NCI-H2227 (cell line): Measurements from ENCODE around the gene INCA1.

ENCODE experiments used
- DNase-seq: peaks from one replicate; lab custom pipeline; 2025; ENCODE audit not compliant: unreplicated experiment; lab: John Stamatoyannopoulos, UW

The INCA1 gene

GRCh38 chr17:4949321-4950074, 47.8 kb downstream of the INCA1 start:
- peak; percentile 53 for DNase-seq

- peak; percentile 89 for DNase-seq
These were observed 48.4 kb downstream of the INCA1 start for GRCh38 chr17:4948931-4949320.

DNA sequence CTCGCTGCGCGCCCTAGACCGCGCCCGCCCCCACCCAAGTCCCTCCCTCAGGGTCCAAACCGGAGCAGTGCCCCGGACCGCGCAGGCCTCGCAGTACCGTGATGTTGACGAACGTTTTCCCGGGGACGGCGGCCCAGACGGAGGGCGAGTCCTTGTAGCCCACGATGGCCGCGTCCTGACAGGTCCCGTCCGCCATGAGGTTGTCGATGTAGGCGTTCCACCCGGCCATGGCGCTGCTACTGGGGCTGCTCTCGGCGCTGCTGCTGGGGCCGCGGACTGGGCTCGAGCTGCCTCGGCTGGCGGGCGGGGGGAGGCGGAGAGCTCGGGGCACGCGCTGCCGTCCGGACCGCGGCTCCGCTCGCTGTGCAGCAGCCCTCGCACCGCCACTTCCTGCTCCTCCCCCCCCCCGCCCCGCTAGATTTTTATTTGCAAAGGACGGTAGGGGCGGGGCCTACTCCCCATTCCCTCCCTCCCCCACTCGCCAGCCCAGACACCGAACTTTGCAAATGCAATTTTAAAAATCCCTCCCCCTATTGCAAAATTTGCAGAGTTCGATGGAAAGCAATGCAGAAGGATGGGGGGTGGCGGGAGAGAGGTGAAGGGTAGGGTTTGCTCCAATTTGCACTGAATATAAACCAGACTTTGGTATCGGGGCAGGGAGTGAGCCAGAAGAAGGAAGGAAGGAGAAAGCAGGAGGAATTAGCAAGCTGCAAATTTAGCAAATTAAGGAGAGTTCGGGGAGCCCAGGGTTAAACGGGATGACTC, 49.0 kb downstream of the INCA1 start, which contains the start of gene PFN1:
TSS of gene PFN1 (minus strand) at position 365 of the 765 bp plus-strand sequence. CDS start at position 229, 136 bp downstream.
- DNase-seq = peak; percentile 83

GRCh38 chr17:4947411-4948165, 49.7 kb downstream of the INCA1 start:
- peak; percentile 53 for DNase-seq

DNA sequence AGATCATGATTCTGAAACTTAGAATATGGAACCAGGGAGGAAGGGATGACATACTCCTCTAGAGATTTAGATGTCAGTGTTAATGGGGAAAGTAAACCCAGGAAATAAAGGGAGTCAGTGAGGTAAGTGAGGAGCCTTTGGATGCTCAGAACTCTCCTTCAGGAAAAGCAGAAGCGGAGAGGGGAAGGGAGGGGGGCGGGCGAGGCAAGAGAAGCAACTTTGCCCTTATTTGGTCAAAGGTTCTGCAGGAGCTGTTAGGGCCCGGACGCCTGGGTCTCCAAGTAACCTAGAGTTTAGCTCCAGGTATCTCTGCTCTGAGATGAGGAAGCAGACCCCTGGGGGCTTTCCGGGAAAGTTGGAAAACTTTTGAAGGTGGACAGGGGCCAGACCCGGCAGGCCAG, 50.3 kb downstream of the INCA1 start:
- no peak for DNase-seq

DNA sequence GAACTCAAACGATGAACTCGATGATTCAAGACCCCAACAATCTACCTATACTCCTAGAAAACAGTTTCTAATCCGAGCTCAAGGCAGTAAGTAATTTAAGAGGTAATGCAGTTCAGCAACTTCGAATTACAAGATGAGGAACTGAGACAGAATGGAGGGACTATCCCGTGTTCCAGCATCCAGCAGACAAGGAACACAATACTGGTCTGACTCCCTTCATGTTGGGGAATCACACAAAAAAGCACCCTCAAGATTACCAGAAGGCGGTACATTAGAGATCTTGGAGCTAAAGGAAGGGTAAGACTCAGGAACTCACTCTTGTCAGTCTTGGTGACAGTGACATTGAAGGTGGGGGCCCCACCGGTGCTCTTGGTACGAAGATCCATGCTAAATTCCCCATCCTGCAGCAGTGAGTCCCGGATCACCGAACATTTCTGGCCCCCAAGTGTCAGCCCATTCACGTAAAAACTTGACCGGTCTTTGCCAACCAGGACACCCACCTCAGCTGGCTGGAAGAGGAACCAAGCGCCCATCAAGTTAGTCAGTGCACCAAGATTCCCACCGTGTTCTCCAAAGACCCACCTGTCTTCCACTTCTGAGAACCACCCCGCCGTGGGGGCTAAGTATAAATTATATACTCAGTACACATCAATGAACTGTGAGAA, 50.9 kb downstream of the INCA1 start:
- DNase-seq = no peak

GRCh38 chr17:4945944-4946280, 51.4 kb downstream of the INCA1 start:
- DNase-seq = no peak

DNA sequence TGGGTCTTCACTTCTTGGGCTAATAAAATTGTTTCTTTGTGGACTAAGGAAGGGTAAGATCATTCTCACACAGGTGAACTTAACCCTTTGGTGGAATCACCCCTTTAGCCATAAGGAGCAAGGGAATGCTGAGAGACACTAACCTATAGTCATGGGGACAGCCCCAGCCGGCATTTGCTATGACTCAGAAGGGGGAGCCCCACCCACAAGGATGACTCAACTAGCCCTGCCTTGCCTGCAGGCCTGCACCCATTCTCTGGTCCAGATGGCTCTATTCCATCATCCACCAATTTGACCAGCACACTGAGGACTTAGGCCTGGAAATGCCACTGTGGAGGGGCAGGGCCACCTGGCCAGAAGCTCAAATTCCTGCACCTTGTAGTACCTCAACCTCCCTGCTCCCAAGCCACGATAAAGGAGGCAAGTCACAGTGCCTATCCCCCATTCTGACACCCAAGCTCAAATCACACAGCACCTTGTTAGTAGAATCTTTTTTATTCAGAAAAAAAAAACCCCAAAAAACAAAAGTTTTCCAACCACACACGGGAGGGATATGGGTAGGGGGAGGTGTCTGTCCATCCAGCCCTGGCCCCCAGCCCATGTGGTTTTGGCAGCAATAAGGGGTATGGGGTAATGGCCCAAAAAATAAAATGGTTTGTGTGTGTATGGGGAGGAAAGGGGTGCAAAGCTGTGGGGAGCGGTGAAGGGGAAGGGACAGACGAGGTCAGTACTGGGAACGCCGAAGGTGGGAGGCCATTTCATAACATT, 52.0 kb downstream of the INCA1 start:
- DNase-seq = no peak

DNA sequence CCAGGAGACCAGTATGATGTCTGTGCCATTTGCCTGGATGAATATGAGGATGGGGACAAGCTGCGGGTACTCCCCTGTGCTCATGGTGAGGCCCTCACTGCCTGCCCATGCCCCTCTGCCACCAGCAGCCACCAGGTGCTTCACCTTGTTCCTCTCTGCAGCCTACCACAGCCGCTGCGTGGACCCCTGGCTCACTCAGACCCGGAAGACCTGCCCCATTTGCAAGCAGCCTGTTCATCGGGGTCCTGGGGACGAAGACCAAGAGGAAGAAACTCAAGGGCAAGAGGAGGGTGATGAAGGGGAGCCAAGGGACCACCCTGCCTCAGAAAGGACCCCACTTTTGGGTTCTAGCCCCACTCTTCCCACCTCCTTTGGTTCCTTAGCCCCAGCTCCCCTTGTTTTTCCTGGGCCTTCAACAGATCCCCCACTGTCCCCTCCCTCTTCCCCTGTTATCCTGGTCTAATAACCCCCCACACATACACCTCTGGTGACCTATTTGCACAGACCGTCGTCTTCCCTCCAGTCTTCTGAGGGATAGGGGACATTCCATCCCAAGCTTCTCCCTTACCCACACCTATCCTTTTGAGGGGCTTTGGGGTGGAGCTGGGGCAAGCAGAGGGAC, 52.7 kb downstream of the INCA1 start:
- DNase-seq = no peak

DNA sequence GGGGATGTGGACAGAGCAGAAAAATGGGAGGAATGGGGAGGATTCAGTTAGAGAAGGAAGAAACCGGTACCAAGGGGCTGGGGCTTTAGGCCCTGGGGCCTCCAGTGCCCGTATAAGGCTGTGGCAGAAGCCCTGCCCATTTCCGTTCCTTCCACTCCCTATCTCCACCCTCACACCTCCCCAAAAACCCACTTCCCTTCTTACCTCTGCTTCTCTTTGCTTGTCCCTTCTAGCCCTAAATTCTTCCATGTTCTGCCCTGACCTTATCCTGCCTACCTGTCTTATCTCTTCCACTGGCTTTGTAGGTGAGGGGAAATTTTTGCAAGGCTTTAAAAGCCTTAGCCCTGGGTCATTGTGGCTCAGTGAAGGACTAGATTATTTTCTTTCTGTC, 53.2 kb downstream of the INCA1 start:
- no peak for DNase-seq

- DNase-seq = no peak
These were observed 54.4 kb downstream of the INCA1 start for GRCh38 chr17:4942760-4943508.

DNA sequence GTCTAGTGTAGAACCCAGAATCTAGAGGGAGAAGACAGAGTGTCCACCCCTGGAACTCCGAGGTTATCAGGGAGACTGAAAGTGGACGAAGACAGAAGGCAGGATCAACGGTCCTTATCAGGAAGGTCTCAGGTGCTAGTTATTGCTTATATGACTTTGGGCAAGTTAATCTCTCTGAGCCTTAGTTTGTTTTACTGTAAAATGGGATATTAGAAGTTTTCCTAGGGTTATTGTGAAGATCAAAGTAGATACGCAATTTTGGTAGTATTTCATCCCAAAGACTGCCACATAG, 56.1 kb downstream of the INCA1 start:
- DNase-seq = no peak

GRCh38 chr17:4940555-4941318, 56.6 kb downstream of the INCA1 start:
- DNase-seq = no peak

DNA sequence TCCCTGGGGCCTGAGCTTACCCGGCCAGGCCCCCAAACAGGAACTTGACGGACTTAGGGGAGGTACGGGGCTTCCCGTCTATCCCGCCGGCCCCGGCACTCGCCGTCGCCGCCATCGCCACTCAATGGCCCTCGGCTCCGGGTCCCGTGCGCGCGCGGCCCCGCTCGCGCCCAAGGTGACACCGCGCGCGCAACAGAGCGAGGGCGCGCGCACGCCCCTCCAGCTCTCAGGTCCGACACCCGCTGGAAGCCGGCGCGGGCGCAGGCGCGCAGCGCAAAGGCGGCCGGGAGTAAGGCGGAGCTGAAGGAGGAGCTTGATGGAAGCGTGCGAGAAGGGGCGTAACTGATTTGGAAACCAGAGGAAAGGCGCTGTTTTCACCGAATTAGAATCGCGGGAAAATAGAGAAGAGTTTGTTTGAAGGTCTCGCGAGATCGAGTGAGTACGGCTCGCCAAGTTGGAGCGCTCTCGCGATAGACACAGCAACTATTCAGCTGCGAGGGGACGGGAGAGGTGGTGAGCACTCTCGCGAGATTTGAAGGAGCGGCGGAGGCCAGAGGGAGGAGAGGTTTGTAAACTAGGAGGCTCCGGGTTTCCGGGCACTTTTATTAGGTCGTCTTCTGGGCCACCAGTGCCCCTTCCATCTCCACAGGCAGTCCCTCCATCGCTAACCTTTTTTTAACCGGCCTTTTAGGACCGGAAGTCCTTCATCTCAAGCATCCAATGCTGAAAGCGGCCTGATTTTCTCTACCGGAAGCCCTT, 57.3 kb downstream of the INCA1 start, which contains the start of the genes RNF167 and SLC25A11:
TSS of gene RNF167 (plus strand) at position 473 of the 759 bp plus-strand sequence. CDS start 642 bp downstream, outside the sequence.
TSS of gene SLC25A11 (minus strand) at position 251 of the 759 bp plus-strand sequence. CDS start at position 115, 136 bp downstream.
- peak; percentile 96 for DNase-seq

- DNase-seq = no peak
These were observed 57.9 kb downstream of the INCA1 start for GRCh38 chr17:4939546-4939795.

GRCh38 chr17:4938688-4939545, 58.4 kb downstream of the INCA1 start:
- no peak for DNase-seq
